ENCODE measurements around the gene FAM89B.
"Not testable (repeated sequence)": the region's sequence is repeated elsewhere in the genome, so short reads cannot be mapped to it uniquely, and the experiment has no call there.

FAM89B gene

GRCh38 chr11:65558002-65558929 lies 14.1 kb upstream of the FAM89B start, which contains the start of gene LTBP3:
Gene LTBP3, minus strand, starts transcription at chr11:65558359. Its CDS starts 400 bp downstream, at chr11:65557959.
- peak; percentile 46 for DNase-seq

DNA sequence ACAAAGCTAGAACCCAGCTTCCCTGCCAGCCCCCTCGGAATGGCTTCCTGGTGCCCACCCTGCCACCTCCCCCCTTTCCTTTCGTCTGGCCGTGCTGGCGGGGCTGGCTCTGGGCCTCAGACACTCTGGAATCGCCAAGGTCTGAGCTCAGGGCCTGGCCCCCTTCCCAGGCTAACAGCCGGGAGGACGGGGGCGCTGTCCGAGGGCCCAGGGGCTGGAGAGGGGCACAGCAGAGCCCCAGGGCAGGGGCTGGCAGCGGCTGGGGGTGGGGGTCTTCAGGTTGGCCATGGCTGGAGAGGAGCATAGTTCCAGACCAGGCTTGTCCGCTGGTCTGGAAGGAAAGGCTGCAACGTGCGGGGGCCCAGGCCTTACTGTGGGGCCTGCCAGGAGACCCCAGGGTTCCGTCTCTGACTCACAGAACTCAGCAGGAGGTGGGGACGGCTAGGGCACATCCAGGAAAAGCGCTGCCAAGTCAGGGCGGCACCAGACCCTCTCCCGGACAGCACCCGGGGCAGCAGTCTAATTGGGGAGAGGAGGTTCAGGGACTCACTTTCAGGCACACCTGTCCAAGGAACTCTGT lies 13.3 kb upstream of the FAM89B start:
- no peak for DNase-seq

- DNase-seq: no peak
These were observed 12.8 kb upstream of the FAM89B start for GRCh38 chr11:65559535-65559934.

DNA sequence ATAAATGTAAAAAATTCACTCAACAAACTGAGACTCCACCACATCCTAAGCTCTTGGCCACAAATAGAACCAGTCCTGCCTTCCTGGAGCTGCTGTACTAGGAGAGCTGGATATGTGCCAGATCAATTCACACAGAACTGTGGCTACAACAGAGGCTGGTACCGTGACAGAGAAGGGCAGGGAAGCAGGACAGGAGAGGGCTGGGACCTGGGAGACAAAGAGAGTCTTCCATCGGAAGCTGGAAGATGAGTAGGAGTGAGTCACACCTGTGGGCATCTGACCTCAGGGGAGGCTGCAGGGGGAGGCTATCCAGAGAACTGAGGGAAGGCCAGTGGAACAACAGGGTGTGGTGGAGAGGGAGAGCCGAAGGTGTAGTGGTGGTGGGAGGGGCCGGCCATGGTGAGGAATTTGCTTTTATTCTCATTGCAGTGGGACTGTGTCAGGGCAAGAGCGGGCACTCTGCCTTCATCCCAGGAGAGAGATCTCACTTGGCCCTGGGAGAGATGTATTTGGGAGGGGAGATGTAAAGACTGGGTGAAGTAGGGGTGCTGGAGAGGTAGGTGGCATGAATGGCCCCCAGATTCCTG lies 12.3 kb upstream of the FAM89B start:
- DNase-seq: no peak

- no peak for DNase-seq
These were observed 11.6 kb upstream of the FAM89B start for GRCh38 chr11:65560555-65561418.

- no peak for DNase-seq
These were observed 10.3 kb upstream of the FAM89B start for GRCh38 chr11:65562020-65562419.

GRCh38 chr11:65562788-65563187 lies 9.6 kb upstream of the FAM89B start:
- DNase-seq: no peak

DNA sequence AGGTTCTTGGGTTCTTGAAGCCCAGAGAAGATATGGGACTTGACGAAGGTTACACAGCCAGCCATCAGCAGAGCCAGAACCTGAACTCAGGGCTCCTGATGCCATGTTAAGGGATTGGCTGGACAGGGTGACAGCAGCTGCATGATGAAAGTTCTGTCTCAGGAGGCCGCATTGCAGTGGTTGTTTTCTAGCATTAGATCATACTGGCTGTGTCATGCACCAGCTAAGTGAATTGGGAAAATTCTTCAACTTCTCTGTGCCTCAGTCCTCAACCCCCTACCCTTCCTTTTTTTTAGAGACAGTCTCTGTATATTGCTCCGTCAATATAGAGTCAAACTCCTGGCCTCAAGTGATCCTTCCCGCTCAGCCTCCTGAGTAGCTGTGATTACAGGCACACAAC lies 8.7 kb upstream of the FAM89B start:
- DNase-seq: no peak

DNA sequence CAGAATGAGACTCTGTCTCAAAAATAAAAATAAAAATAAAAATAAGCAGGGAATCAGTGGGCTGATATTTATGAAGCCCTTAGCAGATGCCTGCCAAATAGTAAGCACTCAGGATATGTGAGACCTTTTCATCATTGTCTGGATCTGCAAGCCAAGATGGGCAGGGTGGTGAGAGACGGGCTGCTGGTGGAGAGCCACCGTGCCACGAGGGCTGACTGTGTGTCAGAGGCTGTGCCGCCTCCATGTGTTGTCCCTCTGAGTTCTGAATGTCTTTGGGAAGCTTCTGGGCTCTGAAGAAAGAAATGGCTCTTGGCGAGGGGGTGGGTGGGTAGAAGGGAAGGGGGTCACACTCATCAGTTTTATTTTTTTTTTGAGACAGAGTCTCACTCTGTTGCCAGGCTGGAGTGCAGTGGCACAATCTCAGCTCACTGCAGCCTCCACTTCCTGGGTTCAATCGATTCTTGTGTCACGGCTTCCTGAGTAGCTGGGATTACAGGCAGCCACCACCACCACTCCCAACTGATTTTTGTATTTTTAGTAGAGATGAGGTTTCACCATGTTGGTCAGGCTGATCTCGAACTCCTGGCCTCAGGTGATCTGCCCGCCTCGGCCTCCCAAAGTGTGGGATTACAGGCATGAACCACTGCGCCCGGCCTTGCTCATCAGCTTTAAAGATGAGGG lies 7.3 kb upstream of the FAM89B start:
- not testable (repeated sequence) for DNase-seq

GRCh38 chr11:65565624-65566453 lies 6.5 kb upstream of the FAM89B start:
- no peak for DNase-seq

DNA sequence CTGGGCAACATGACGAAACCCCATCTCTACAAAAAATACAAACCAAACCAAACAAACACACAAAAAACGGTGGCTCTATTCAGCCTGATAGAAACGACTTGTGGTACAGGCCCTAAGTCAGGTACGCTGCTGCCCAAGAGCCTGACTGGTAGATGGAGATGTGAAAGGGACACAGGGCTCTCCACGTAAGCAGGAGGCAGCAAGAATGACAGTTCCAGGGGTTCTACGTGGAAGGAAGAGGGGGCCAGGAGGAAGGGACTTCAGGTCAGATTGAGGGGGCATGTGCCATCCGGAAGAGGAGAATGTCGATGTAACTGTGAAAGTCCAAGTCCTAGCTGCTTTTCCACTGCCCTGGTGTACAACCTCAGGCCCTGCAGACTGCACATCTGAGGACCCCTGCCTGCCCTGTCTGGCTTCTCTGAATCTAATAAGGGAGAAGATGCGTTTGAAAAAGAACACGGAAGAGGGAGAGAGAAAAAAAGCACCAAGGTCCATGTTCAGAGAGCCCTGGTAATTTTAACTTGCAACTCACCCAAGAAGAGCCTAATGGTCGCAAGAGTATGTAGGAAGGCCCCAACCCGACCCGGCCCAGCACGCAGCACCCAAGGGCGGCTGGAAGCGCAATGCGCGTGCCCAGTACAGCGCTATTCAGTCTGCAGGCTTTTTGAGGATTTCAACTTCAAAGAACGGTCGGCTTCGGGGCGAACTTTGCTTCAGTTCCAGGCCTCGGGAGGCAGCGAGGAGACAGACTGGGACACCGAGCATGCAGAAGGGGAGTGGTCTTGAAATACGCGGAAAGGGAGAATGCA lies 3.0 kb upstream of the FAM89B start:
- DNase-seq: no peak

DNA sequence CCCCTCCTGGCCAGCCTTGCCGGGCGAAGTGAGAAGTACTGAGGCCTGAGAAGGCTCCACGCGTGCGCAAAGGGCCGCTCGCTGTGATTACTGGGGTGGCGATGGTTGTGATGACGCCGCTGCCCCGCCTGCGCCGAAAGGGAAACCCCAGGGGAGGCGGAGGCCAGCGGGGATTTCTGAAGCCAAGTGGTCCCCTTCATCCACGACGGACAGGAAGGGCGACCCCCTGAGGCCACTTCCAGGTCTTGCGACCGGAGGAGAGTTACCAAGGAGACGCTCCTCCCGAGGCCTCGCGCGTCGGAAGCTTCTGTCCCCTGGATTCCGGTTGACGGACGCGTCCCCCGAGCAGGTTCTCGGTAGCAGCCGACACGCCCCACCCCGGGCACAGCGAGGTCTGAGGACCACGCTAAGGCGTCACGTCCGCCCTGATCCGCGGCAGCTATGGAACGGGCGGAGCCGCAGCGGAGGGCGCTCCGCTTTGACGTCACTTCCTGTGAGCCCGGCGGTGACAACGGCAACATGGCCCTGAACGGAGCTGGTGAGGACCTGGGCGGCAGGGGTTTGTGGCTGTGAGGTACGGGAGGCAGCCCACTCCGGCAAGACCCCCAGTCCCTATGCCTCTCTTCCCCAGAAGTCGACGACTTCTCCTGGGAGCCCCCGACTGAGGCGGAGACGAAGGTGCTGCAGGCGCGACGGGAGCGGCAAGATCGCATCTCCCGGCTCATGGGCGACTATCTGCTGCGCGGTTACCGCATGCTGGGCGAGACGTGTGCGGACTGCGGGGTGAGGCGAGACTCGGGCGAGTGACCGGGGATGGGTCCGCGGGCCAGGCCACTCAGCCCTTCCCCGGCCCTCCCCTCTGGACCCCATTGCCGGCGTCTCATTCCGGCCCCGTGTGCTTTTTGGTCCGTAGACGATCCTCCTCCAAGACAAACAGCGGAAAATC lies 2.1 kb upstream of the FAM89B start, which contains the start of gene ZNRD2:
ZNRD2 (plus strand) TSS at position 505 of the 946 bp plus-strand sequence; CDS start at position 520, 15 bp downstream.
- DNase-seq: peak; percentile 99

GRCh38 chr11:65571420-65571819 lies 918 bp upstream of the FAM89B start:
- DNase-seq: no peak

- DNase-seq: no peak
These were observed 398 bp upstream of the FAM89B start for GRCh38 chr11:65571940-65572339.

- no peak for DNase-seq
These were observed 1.2 kb downstream of the FAM89B start for GRCh38 chr11:65573391-65574079.

GRCh38 chr11:65574109-65574810 lies 1.9 kb downstream of the FAM89B start:
- DNase-seq: peak; percentile 78

- DNase-seq: peak; percentile 43
These were observed 2.7 kb downstream of the FAM89B start for GRCh38 chr11:65574811-65575567.

All from activated naive CD4-positive, alpha-beta T cell treated with anti-CD3 and anti-CD28 coated beads, Interleukin-2, amount 50 U/mL, for 16 hours (primary cell).